Measurements from ENCODE around the gene FBXL20. TPM values are rescaled to one million over a fixed set of nuclear protein-coding genes. Genes with fewer than 3 reads are reported as not detected.
A peak's percentile ranks its signal among the peaks of the same experiment; 100 is the strongest.
"Not testable (repeated sequence)": the region's sequence is repeated elsewhere in the genome, so short reads cannot be mapped to it uniquely, and the experiment has no call there.

The FBXL20 gene
- total RNA-seq, 4 donors from 2014 or later, result 13.8 to 49.4 (median 23.1) TPM

GRCh38 chr17:39281806-39282205 is 119.6 kb downstream of the FBXL20 start:
- in situ Hi-C loops (cut with MboI; ENCODE audit: low pct_ligation_motif_present in 1 of 4, low pct_unique_long_range_greater_than_20kb in 1 of 4, low sequenced_read_pairs in 3 of 4) (no loop called here), intact Hi-C loops (cut with DNase I; ENCODE audit: low total_unique reads) (no loop called here)
- WGBS, 2 donors (ENCODE audit: low coverage in 1 of 2), result 68 to 88% methylated on average over 1 of the region's 1 CpG
- Histone ChIP-seq H3K27me3 (no peaks in the 10 kb centered on the region), H3K27ac (peak overlapping the region in 1 of 4 donors; percentile 8), H3K36me3 (peaks cover 0 to 40% (median 0%) of the 10 kb centered on the region in 4 donors), H3K9me3 (no peaks in the 10 kb centered on the region), H3K4me3 (no peak overlapping the region), H3K4me1 (peaks cover 0 to 18% (median 7%) of the 10 kb centered on the region in 4 donors)
- TF ChIP-seq EP300 (IDR thresholded peaks at IDR 0.05; ENCODE audit: low read depth), result no peak
- TF ChIP-seq POLR2AphosphoS5 (IDR thresholded peaks at IDR 0.05), result no peak
- TF ChIP-seq CTCF (IDR thresholded peaks at IDR 0.05), result no peak
- TF ChIP-seq POLR2A (IDR thresholded peaks at IDR 0.05), result no peak
- DNase-seq, result no peak

DNA sequence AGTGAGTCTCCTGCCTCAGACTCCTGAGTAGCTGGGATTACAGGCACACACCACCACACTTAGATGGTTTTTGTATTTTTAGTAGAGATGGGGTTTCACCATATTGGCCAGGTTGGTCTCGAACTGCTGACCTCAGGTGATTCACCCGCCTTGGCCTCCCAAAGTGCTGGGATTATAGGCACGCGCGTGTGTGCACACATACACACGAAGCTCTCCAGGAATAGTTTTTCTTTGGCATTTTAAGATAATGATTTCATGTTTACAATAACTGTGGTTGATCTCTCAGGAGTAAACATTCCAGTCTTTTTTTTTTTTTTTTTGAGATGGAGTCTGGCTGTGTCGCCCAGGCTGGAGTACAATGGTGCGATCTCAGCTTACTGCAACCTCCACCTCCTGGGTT is 123.2 kb downstream of the FBXL20 start:
- H3K27me3 ChIP-seq; intact Hi-C loops (cut with DNase I; ENCODE audit: low total_unique reads); H3K4me3 ChIP-seq; in situ Hi-C loops (cut with MboI; ENCODE audit: low pct_ligation_motif_present in 1 of 4, low pct_unique_long_range_greater_than_20kb in 1 of 4, low sequenced_read_pairs in 3 of 4); DNase-seq; H3K27ac ChIP-seq; H3K9me3 ChIP-seq: not testable (repeated sequence)
- WGBS, 2 donors (ENCODE audit: low coverage in 1 of 2), result 95 to 97% methylated on average over 6 to 8 of the region's 8 CpGs
- H3K36me3 ChIP-seq, result peaks cover 0 to 55% (median 11%) of the 10 kb centered on the region in 4 donors
- H3K4me1 ChIP-seq, result peaks cover 0 to 18% (median 7%) of the 10 kb centered on the region in 4 donors

- Histone ChIP-seq H3K4me3 (no peak overlapping the region), H3K27me3 (no peaks in the 10 kb centered on the region), H3K36me3 (peaks cover 0 to 60% (median 12%) of the 10 kb centered on the region in 4 donors), H3K9me3 (no peaks in the 10 kb centered on the region), H3K27ac (no peak overlapping the region), H3K4me1 (peaks cover 0 to 17% (median 7%) of the 10 kb centered on the region in 4 donors)
- no peak for TF ChIP-seq EP300 (IDR thresholded peaks at IDR 0.05; ENCODE audit: low read depth)
- TF ChIP-seq POLR2A (IDR thresholded peaks at IDR 0.05), result no peak
- no peak for TF ChIP-seq CTCF (IDR thresholded peaks at IDR 0.05)
- 77 to 83% methylated on average over 6 of the region's 6 CpGs for WGBS, 2 donors (ENCODE audit: low coverage in 1 of 2)
- in situ Hi-C loops (cut with MboI; ENCODE audit: low pct_ligation_motif_present in 1 of 4, low pct_unique_long_range_greater_than_20kb in 1 of 4, low sequenced_read_pairs in 3 of 4) (no loop called here), intact Hi-C loops (cut with DNase I; ENCODE audit: low total_unique reads) (no loop called here)
- no peak for DNase-seq
These were observed 124.3 kb downstream of the FBXL20 start for GRCh38 chr17:39277110-39277509.

DNA sequence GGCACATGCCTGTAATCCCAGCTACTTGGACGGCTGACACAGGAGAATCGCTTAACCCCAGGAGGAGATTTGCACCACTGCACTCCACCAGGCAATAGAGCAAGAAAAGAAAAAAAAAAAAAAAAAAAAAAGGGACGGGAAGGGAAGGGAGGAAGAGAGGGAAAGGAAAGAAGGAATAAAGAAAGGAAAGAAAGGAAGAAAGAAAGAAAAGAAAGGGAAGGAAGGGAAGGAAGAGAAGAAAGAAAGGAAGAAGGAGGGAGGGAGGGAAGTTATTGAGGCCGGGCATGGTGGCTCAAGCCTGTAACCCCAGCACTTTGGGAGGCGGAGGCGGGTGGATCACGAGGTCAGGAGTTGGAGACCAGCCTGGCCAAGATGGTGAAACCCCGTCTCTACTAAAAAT is 125.3 kb downstream of the FBXL20 start:
- intact Hi-C loops (cut with DNase I; ENCODE audit: low total_unique reads), result no loop called here

More for the DNA sequence above, 125.3 kb downstream of the FBXL20 start:
- Histone ChIP-seq H3K4me3 (no peak overlapping the region), H3K27me3 (no peaks in the 10 kb centered on the region), H3K36me3 (peaks cover 0 to 61% (median 12%) of the 10 kb centered on the region in 4 donors), H3K27ac (no peak overlapping the region), H3K9me3 (no peaks in the 10 kb centered on the region), H3K4me1 (peaks cover 0 to 7% (median 6%) of the 10 kb centered on the region in 4 donors)
- in situ Hi-C loops (cut with MboI; ENCODE audit: low pct_ligation_motif_present in 1 of 4, low pct_unique_long_range_greater_than_20kb in 1 of 4, low sequenced_read_pairs in 3 of 4), result no loop called here
- WGBS, 2 donors (ENCODE audit: low coverage in 1 of 2), result 96 to 100% methylated on average over 3 to 8 of the region's 8 CpGs
- no peak for DNase-seq
- no peak for TF ChIP-seq POLR2A (IDR thresholded peaks at IDR 0.05)
- no peak for TF ChIP-seq POLR2AphosphoS5 (IDR thresholded peaks at IDR 0.05)
- TF ChIP-seq CTCF (IDR thresholded peaks at IDR 0.05), result no peak
- no peak for TF ChIP-seq EP300 (IDR thresholded peaks at IDR 0.05; ENCODE audit: low read depth)
